Stimulated activated naive CD8-positive, alpha-beta T cell treated with anti-CD3 and anti-CD28 coated beads, Interleukin-15, amount 100 ng/mL, for 72 hours (primary cell): ENCODE data around the gene PDSS2.

Source experiments
- ATAC-seq: fragments of 150-1000 bp; cut with Tn5 transposase; 2 replicates; pipeline ENCODE4 v1.10.0; 2021; ENCODE audit warnings: mild to moderate bottlenecking, moderate library complexity
- DNase-seq, 2 donors: peaks; one replicate each; pipeline ENCODE4 v3.0.0; 2021 to 2022
- H3K27ac Mint-ChIP-seq, 2 donors: one replicate each; pipeline ENCODE4 v1.8.0; 2022; ENCODE audit warnings: mild to moderate bottlenecking in 2 of 2, mixed read lengths in 2 of 2, moderate library complexity in 2 of 2
- H3K27me3 Mint-ChIP-seq: one replicate; pipeline ENCODE4 v1.8.0; 2022; ENCODE audit warnings: mixed read lengths
- H3K4me1 Mint-ChIP-seq: one replicate; pipeline ENCODE4 v1.8.0; 2022; ENCODE audit warnings: mild to moderate bottlenecking, mixed read lengths
- H3K4me3 Mint-ChIP-seq, 2 donors: one replicate each; pipeline ENCODE4 v1.8.0; 2022; ENCODE audit warnings: mild to moderate bottlenecking in 2 of 2, mixed read lengths in 2 of 2, moderate library complexity in 1 of 2
- H3K9me3 Mint-ChIP-seq, 2 donors: one replicate each; pipeline ENCODE4 v1.8.0; 2022; ENCODE audit warnings: mixed read lengths in 2 of 2

Gene PDSS2

GRCh38 chr6:107334026-107334425 is 125.3 kb downstream of the PDSS2 start:
- H3K4me3 Mint-ChIP-seq = no peak overlapping the region
- peaks cover 16% of the 10 kb centered on the region for H3K4me1 Mint-ChIP-seq
- ATAC-seq (no peak), DNase-seq (no peak)
- H3K27ac Mint-ChIP-seq = peak overlapping the region in 1 of 2 donors; percentile 59
- no peaks in the 10 kb centered on the region for H3K27me3 Mint-ChIP-seq
- H3K9me3 Mint-ChIP-seq = no peaks in the 10 kb centered on the region

GRCh38 chr6:107333491-107333890 is 125.9 kb downstream of the PDSS2 start:
- H3K27me3 Mint-ChIP-seq = no peaks in the 10 kb centered on the region
- no peak overlapping the region for H3K27ac Mint-ChIP-seq
- DNase-seq = no peak
- no peaks in the 10 kb centered on the region for H3K9me3 Mint-ChIP-seq
- H3K4me3 Mint-ChIP-seq = no peak overlapping the region
- H3K4me1 Mint-ChIP-seq = peaks cover 16% of the 10 kb centered on the region
- no peak for ATAC-seq

- Mint-ChIP-seq H3K27ac (no peak overlapping the region), H3K4me1 (peaks cover 16% of the 10 kb centered on the region), H3K4me3 (no peak overlapping the region), H3K9me3 (no peaks in the 10 kb centered on the region), H3K27me3 (no peaks in the 10 kb centered on the region)
- DNase-seq (no peak), ATAC-seq (no peak)
Observed at GRCh38 chr6:107331409-107332386, 127.7 kb downstream of the PDSS2 start.

- Mint-ChIP-seq H3K27me3 (no peaks in the 10 kb centered on the region), H3K4me1 (peaks cover 16% of the 10 kb centered on the region), H3K9me3 (no peaks in the 10 kb centered on the region), H3K4me3 (peak overlapping the region; percentile 52 to 58), H3K27ac (peak overlapping the region in 1 of 2 donors; percentile 59)
- DNase-seq = peak; percentile 13 to 34
- peak; percentile 97 for ATAC-seq
Observed at GRCh38 chr6:107330168-107330567, 129.2 kb downstream of the PDSS2 start.

GRCh38 chr6:107329063-107329860 is 130.1 kb downstream of the PDSS2 start:
- DNase-seq (no peak), ATAC-seq (no peak)
- H3K9me3 Mint-ChIP-seq = no peaks in the 10 kb centered on the region
- H3K4me3 Mint-ChIP-seq = no peak overlapping the region
- H3K4me1 Mint-ChIP-seq = peaks cover 16% of the 10 kb centered on the region
- peak overlapping the region; percentile 5 to 61 for H3K27ac Mint-ChIP-seq
- no peaks in the 10 kb centered on the region for H3K27me3 Mint-ChIP-seq

GRCh38 chr6:107328081-107328480 is 131.3 kb downstream of the PDSS2 start:
- DNase-seq (no peak), ATAC-seq (no peak)
- no peak overlapping the region for H3K4me3 Mint-ChIP-seq
- H3K9me3 Mint-ChIP-seq = no peaks in the 10 kb centered on the region
- no peaks in the 10 kb centered on the region for H3K27me3 Mint-ChIP-seq
- no peak overlapping the region for H3K27ac Mint-ChIP-seq
- peaks cover 18% of the 10 kb centered on the region for H3K4me1 Mint-ChIP-seq

- no peak overlapping the region for H3K27ac Mint-ChIP-seq
- DNase-seq = no peak
- H3K9me3 Mint-ChIP-seq = no peaks in the 10 kb centered on the region
- H3K4me1 Mint-ChIP-seq = peaks cover 17% of the 10 kb centered on the region
- H3K27me3 Mint-ChIP-seq = no peaks in the 10 kb centered on the region
- ATAC-seq = no peak
- H3K4me3 Mint-ChIP-seq = no peak overlapping the region
Observed at GRCh38 chr6:107323133-107323785, 136.1 kb downstream of the PDSS2 start.

- no peaks in the 10 kb centered on the region for H3K9me3 Mint-ChIP-seq
- no peaks in the 10 kb centered on the region for H3K27me3 Mint-ChIP-seq
- DNase-seq = no peak
- H3K4me3 Mint-ChIP-seq = no peak overlapping the region
- ATAC-seq = peak; percentile 75
- no peak overlapping the region for H3K27ac Mint-ChIP-seq
- H3K4me1 Mint-ChIP-seq = peaks cover 17% of the 10 kb centered on the region
Observed at GRCh38 chr6:107321793-107322192, 137.6 kb downstream of the PDSS2 start.

GRCh38 chr6:107319906-107320530 is 139.3 kb downstream of the PDSS2 start:
- Mint-ChIP-seq H3K27ac (no peak overlapping the region), H3K4me3 (no peak overlapping the region), H3K4me1 (peaks cover 17% of the 10 kb centered on the region), H3K27me3 (no peaks in the 10 kb centered on the region), H3K9me3 (no peaks in the 10 kb centered on the region)
- ATAC-seq (no peak), DNase-seq (no peak)

- H3K9me3 Mint-ChIP-seq = no peaks in the 10 kb centered on the region
- H3K4me1 Mint-ChIP-seq = peaks cover 16% of the 10 kb centered on the region
- no peak overlapping the region for H3K4me3 Mint-ChIP-seq
- H3K27me3 Mint-ChIP-seq = no peaks in the 10 kb centered on the region
- H3K27ac Mint-ChIP-seq = no peak overlapping the region
- DNase-seq (peak; percentile 7 to 26), ATAC-seq (peak; percentile 67)
Observed at GRCh38 chr6:107318100-107318736, 141.1 kb downstream of the PDSS2 start.

GRCh38 chr6:107315114-107315513 is 144.2 kb downstream of the PDSS2 start:
- H3K27me3 Mint-ChIP-seq = no peaks in the 10 kb centered on the region
- DNase-seq (no peak), ATAC-seq (no peak)

GRCh38 chr6:107314531-107314939 is 144.8 kb downstream of the PDSS2 start:
- Mint-ChIP-seq H3K4me3 (no peak overlapping the region), H3K4me1 (no peaks in the 10 kb centered on the region), H3K27ac (no peak overlapping the region), H3K27me3 (no peaks in the 10 kb centered on the region), H3K9me3 (no peaks in the 10 kb centered on the region)
- DNase-seq (no peak), ATAC-seq (no peak)

More at GRCh38 chr6:107315114-107315513, 144.2 kb downstream of the PDSS2 start:
- Mint-ChIP-seq H3K4me1 (no peaks in the 10 kb centered on the region), H3K27ac (no peak overlapping the region), H3K4me3 (no peak overlapping the region), H3K9me3 (no peaks in the 10 kb centered on the region)

- H3K4me1 Mint-ChIP-seq = no peaks in the 10 kb centered on the region
- no peak for ATAC-seq
- no peaks in the 10 kb centered on the region for H3K27me3 Mint-ChIP-seq
- no peaks in the 10 kb centered on the region for H3K9me3 Mint-ChIP-seq
- H3K27ac Mint-ChIP-seq = no peak overlapping the region
- no peak for DNase-seq
- no peak overlapping the region for H3K4me3 Mint-ChIP-seq
Observed at GRCh38 chr6:107313776-107314175, 145.6 kb downstream of the PDSS2 start.

GRCh38 chr6:107310362-107310761 is 149.0 kb downstream of the PDSS2 start:
- no peaks in the 10 kb centered on the region for H3K9me3 Mint-ChIP-seq
- H3K27ac Mint-ChIP-seq = no peak overlapping the region
- H3K27me3 Mint-ChIP-seq = no peaks in the 10 kb centered on the region
- no peaks in the 10 kb centered on the region for H3K4me1 Mint-ChIP-seq
- no peak overlapping the region for H3K4me3 Mint-ChIP-seq
- no peak for DNase-seq
- ATAC-seq = no peak

GRCh38 chr6:107308677-107309076 is 150.7 kb downstream of the PDSS2 start:
- no peak for ATAC-seq
- Mint-ChIP-seq H3K27ac (no peak overlapping the region), H3K4me3 (no peak overlapping the region)

More at GRCh38 chr6:107308677-107309076, 150.7 kb downstream of the PDSS2 start:
- Mint-ChIP-seq H3K27me3 (no peaks in the 10 kb centered on the region), H3K4me1 (peaks cover 7% of the 10 kb centered on the region), H3K9me3 (no peaks in the 10 kb centered on the region)
- no peak for DNase-seq
